ENCODE measurements around the gene PHLPP2.

The PHLPP2 gene

DNA sequence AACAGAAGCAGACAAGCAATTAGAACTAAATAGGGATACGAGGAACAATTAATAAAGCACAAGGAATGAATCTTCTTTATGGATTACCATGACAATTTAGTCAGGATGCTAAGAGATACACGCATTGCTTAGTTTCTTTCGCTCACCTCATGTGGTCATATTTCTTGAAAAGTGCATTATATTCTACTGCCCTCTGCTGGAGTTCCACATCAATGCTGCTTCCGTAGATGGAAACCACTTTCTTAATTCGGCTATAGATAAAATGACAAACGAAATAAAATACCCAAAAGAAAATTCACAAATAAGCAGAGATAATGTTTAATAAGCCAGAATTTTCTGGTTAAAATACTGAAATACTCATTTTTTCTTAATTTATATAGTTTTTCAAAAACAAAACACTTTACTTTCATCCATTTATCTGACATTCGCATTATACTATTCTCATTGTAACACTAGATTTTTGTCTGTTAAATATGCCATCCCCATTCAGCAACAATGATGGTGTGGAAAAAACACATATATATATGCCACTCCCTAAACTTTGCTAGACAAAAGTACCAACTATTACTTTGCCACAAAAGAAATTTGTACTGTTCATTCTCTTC, 22.0 kb upstream of the PHLPP2 start:
- no peak overlapping the region for H2AFZ ChIP-seq (ENCODE audit: low read depth, low read length)
- no peaks in the 10 kb centered on the region for H3K27me3 ChIP-seq (ENCODE audit: insufficient read depth, low read length, poor library complexity)
- peak; percentile 16 for DNase-seq
- H3K9ac ChIP-seq (ENCODE audit: low read depth, low read length): no peak overlapping the region
- no peaks in the 10 kb centered on the region for H4K20me1 ChIP-seq (ENCODE audit: insufficient read depth, low read length)
- peak; percentile 58; the same call in 2 of the 3 replicates for ATAC-seq (ENCODE audit: insufficient read depth, low read depth)
- no peak overlapping the region for H3K4me2 ChIP-seq (ENCODE audit: insufficient read depth, low read length)
- H3K79me2 ChIP-seq (ENCODE audit: insufficient read depth, low read length): no peaks in the 10 kb centered on the region
- TF ChIP-seq EZH2 (IDR thresholded peaks at IDR 0.05; ENCODE audit: borderline replicate concordance, low read depth, low read length, severe bottlenecking): no peak
- TF ChIP-seq CTCF (IDR thresholded peaks at IDR 0.05; ENCODE audit: borderline replicate concordance, extremely low read depth, low read length, poor library complexity, severe bottlenecking): peak; percentile 79
- H3K4me3 ChIP-seq (ENCODE audit: low read depth in 1 of 2, low read length in 2 of 2): no peak overlapping the region
- peaks cover 77% of the 10 kb centered on the region for H3K36me3 ChIP-seq (ENCODE audit: insufficient read depth, low read length)
- no peak overlapping the region for H3K27ac ChIP-seq (ENCODE audit: low read length)
- H3K9me3 ChIP-seq (ENCODE audit: insufficient read depth, low read length, severe bottlenecking): no peaks in the 10 kb centered on the region
- no peaks in the 10 kb centered on the region for H3K4me1 ChIP-seq (ENCODE audit: insufficient read depth, low read length)

- H3K9ac ChIP-seq (ENCODE audit: low read depth, low read length): no peak overlapping the region
- no peak overlapping the region for H2AFZ ChIP-seq (ENCODE audit: low read depth, low read length)
- no peak overlapping the region for H3K27ac ChIP-seq (ENCODE audit: low read length)
- peaks cover 65% of the 10 kb centered on the region for H3K36me3 ChIP-seq (ENCODE audit: insufficient read depth, low read length)
- TF ChIP-seq CTCF (IDR thresholded peaks at IDR 0.05; ENCODE audit: borderline replicate concordance, extremely low read depth, low read length, poor library complexity, severe bottlenecking) (no peak), EZH2 (IDR thresholded peaks at IDR 0.05; ENCODE audit: borderline replicate concordance, low read depth, low read length, severe bottlenecking) (no peak)
- H3K4me1 ChIP-seq (ENCODE audit: insufficient read depth, low read length): no peaks in the 10 kb centered on the region
- ATAC-seq (ENCODE audit: insufficient read depth, low read depth): no peak
- H3K9me3 ChIP-seq (ENCODE audit: insufficient read depth, low read length, severe bottlenecking): no peaks in the 10 kb centered on the region
- H3K27me3 ChIP-seq (ENCODE audit: insufficient read depth, low read length, poor library complexity): no peaks in the 10 kb centered on the region
- DNase-seq: no peak
- no peaks in the 10 kb centered on the region for H4K20me1 ChIP-seq (ENCODE audit: insufficient read depth, low read length)
- H3K4me2 ChIP-seq (ENCODE audit: insufficient read depth, low read length): no peak overlapping the region
- H3K79me2 ChIP-seq (ENCODE audit: insufficient read depth, low read length): no peaks in the 10 kb centered on the region
- H3K4me3 ChIP-seq (ENCODE audit: low read depth in 1 of 2, low read length in 2 of 2): no peak overlapping the region
These were observed 14.4 kb upstream of the PHLPP2 start for GRCh38 chr16:71738855-71739254.

DNA sequence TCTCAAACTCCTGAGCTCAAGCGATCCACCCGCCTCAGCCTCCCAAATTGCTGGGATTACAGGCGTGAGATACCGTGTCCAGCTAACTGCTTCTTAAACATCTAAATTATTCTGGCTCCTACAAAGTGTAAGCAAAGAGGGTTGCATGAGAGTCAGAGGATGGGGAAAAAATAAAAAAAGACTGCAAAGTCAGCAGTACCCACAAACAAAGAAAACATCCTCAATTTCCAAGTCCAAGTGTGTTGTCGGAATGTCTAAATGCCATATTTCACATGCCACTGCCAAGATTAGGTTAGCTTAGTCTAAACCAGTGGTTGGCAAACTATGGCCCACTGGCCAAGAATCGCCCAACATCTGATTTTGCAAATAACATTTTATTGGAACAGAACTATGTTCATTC, 13.0 kb upstream of the PHLPP2 start:
- DNase-seq (no peak), ATAC-seq (ENCODE audit: insufficient read depth, low read depth) (no peak)
- H3K27ac ChIP-seq (ENCODE audit: low read length): no peak overlapping the region
- H3K4me3 ChIP-seq (ENCODE audit: low read depth in 1 of 2, low read length in 2 of 2): no peak overlapping the region
- no peak overlapping the region for H3K4me2 ChIP-seq (ENCODE audit: insufficient read depth, low read length)
- no peaks in the 10 kb centered on the region for H3K4me1 ChIP-seq (ENCODE audit: insufficient read depth, low read length)
- no peaks in the 10 kb centered on the region for H4K20me1 ChIP-seq (ENCODE audit: insufficient read depth, low read length)
- H3K79me2 ChIP-seq (ENCODE audit: insufficient read depth, low read length): no peaks in the 10 kb centered on the region
- no peak overlapping the region for H3K9ac ChIP-seq (ENCODE audit: low read depth, low read length)
- no peak for TF ChIP-seq CTCF (IDR thresholded peaks at IDR 0.05; ENCODE audit: borderline replicate concordance, extremely low read depth, low read length, poor library complexity, severe bottlenecking)
- TF ChIP-seq EZH2 (IDR thresholded peaks at IDR 0.05; ENCODE audit: borderline replicate concordance, low read depth, low read length, severe bottlenecking): no peak
- H3K27me3 ChIP-seq (ENCODE audit: insufficient read depth, low read length, poor library complexity): no peaks in the 10 kb centered on the region
- no peak overlapping the region for H2AFZ ChIP-seq (ENCODE audit: low read depth, low read length)
- H3K36me3 ChIP-seq (ENCODE audit: insufficient read depth, low read length): peaks cover 69% of the 10 kb centered on the region
- no peaks in the 10 kb centered on the region for H3K9me3 ChIP-seq (ENCODE audit: insufficient read depth, low read length, severe bottlenecking)

All from DND-41 (cell line).